Measurements from ENCODE around the gene ZFAND3.

DNA sequence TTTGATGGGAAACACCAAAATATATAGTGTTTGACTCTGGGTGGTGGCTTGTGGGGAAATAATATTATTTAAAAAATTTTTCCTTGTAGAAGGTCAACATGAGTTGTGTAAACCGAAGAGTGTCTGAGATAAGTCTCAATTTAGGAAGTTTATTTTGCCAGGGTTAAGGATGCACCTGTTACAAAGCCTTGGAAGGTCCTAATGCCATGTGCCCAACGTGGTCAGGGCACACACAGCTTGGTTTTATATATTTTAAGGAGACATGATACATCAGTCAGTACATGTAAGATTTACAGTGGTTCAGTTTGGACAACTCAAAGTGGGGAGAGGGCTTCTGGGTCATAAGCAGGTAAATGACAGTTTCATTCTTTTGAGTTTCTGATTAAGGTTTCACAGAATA lies 162.1 kb downstream of the ZFAND3 start:
- TF ChIP-seq, protein P1, sequence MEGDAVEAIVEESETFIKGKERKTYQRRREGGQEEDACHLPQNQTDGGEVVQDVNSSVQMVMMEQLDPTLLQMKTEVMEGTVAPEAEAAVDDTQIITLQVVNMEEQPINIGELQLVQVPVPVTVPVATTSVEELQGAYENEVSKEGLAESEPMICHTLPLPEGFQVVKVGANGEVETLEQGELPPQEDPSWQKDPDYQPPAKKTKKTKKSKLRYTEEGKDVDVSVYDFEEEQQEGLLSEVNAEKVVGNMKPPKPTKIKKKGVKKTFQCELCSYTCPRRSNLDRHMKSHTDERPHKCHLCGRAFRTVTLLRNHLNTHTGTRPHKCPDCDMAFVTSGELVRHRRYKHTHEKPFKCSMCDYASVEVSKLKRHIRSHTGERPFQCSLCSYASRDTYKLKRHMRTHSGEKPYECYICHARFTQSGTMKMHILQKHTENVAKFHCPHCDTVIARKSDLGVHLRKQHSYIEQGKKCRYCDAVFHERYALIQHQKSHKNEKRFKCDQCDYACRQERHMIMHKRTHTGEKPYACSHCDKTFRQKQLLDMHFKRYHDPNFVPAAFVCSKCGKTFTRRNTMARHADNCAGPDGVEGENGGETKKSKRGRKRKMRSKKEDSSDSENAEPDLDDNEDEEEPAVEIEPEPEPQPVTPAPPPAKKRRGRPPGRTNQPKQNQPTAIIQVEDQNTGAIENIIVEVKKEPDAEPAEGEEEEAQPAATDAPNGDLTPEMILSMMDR (conservative IDR thresholded peaks at IDR 0.05; ENCODE audit: low read depth, low read length), result no peak
- TF ChIP-seq EZH2 (IDR thresholded peaks at IDR 0.05; ENCODE audit: borderline replicate concordance, low read depth, low read length, poor library complexity, severe bottlenecking), result no peak
